Progenitor cell of endocrine pancreas (in vitro differentiated cells): Measurements from ENCODE around the gene PCID2. TPM values are rescaled to one million over a fixed set of nuclear protein-coding genes. Genes with fewer than 3 reads are reported as not detected.

ENCODE experiments used
- DNase-seq: peaks from one replicate; pipeline ENCODE4 v3.0.0; 2021; ENCODE audit warnings: low spot score; ENCODE audit not compliant: unreplicated experiment
- H3K27ac Mint-ChIP-seq: 2 replicates; pipeline ENCODE4 v1.8.0; 2021; ENCODE audit warnings: mild to moderate bottlenecking, moderate library complexity, mixed read lengths
- H3K27me3 Mint-ChIP-seq: 2 replicates; pipeline ENCODE4 v1.8.0; 2021; ENCODE audit warnings: mixed read lengths
- H3K36me3 Mint-ChIP-seq: 2 replicates; pipeline ENCODE4 v1.8.0; 2022; ENCODE audit warnings: mixed read lengths; ENCODE audit not compliant: insufficient read depth
- H3K4me1 Mint-ChIP-seq: 2 replicates; pipeline ENCODE4 v1.8.0; 2021; ENCODE audit warnings: low read depth, mixed read lengths
- H3K4me3 Mint-ChIP-seq: 2 replicates; pipeline ENCODE4 v1.8.0; 2021; ENCODE audit warnings: low read depth, mild to moderate bottlenecking, moderate library complexity, mixed read lengths
- H3K9me3 Mint-ChIP-seq: 2 replicates; pipeline ENCODE4 v1.8.0; 2021; ENCODE audit warnings: low read depth, mixed read lengths
- CTCF ChIP-seq: fragments of 200-600 bp; sonication (generic); IDR thresholded peaks from one replicate; pipeline ENCODE4 v1.5.0; 2021; ENCODE audit warnings: antibody characterized with exemption, mild to moderate bottlenecking; ENCODE audit not compliant: unreplicated experiment
- total RNA-seq: library from RNA; stranded (reverse); gene quantifications from 2 replicates; pipeline ENCODE4 v1.2.1, GENCODE V29; 2021

Gene PCID2
- total RNA-seq, 1 donor from 2014 or later = 58.7 TPM

GRCh38 chr13:113153810-113154748 lies 54.4 kb downstream of the PCID2 start:
- no peaks in the 10 kb centered on the region for H3K9me3 Mint-ChIP-seq
- peak; percentile 51 for DNase-seq
- H3K36me3 Mint-ChIP-seq = no peaks in the 10 kb centered on the region
- peaks cover 31% of the 10 kb centered on the region for H3K27me3 Mint-ChIP-seq
- H3K4me1 Mint-ChIP-seq = peaks cover 16% of the 10 kb centered on the region
- TF ChIP-seq CTCF = no peak
- peak overlapping the region; percentile 92 for H3K27ac Mint-ChIP-seq
- H3K4me3 Mint-ChIP-seq = peak overlapping the region; percentile 71

GRCh38 chr13:113152984-113153809 lies 55.3 kb downstream of the PCID2 start:
- Mint-ChIP-seq H3K4me3 (peak overlapping the region; percentile 71), H3K27me3 (peaks cover 31% of the 10 kb centered on the region), H3K9me3 (no peaks in the 10 kb centered on the region), H3K4me1 (peaks cover 10% of the 10 kb centered on the region), H3K27ac (peak overlapping the region; percentile 92), H3K36me3 (no peaks in the 10 kb centered on the region)
- no peak for TF ChIP-seq CTCF
- DNase-seq = peak; percentile 38

GRCh38 chr13:113152691-113152983 lies 55.8 kb downstream of the PCID2 start:
- Mint-ChIP-seq H3K4me3 (peak overlapping the region; percentile 62), H3K36me3 (no peaks in the 10 kb centered on the region), H3K9me3 (no peaks in the 10 kb centered on the region), H3K27me3 (peaks cover 31% of the 10 kb centered on the region), H3K4me1 (peaks cover 9% of the 10 kb centered on the region), H3K27ac (peak overlapping the region; percentile 9)
- TF ChIP-seq CTCF = no peak
- DNase-seq = no peak

GRCh38 chr13:113151745-113152690 lies 56.5 kb downstream of the PCID2 start:
- Mint-ChIP-seq H3K4me3 (peak overlapping the region; percentile 31), H3K27ac (peak overlapping the region; percentile 72), H3K27me3 (peaks cover 26% of the 10 kb centered on the region)

More at GRCh38 chr13:113151745-113152690, 56.5 kb downstream of the PCID2 start:
- H3K9me3 Mint-ChIP-seq = no peaks in the 10 kb centered on the region
- H3K36me3 Mint-ChIP-seq = peaks cover under 1% of the 10 kb centered on the region
- peaks cover 9% of the 10 kb centered on the region for H3K4me1 Mint-ChIP-seq
- no peak for DNase-seq
- no peak for TF ChIP-seq CTCF
